ENCODE measurements around the gene TUBGCP6. TPM values are rescaled to one million over a fixed set of nuclear protein-coding genes. Genes with fewer than 3 reads are reported as not detected.

The TUBGCP6 gene
- polyA plus RNA-seq, 3 donors: 3.7 to 72.8 (median 4.3) TPM

DNA sequence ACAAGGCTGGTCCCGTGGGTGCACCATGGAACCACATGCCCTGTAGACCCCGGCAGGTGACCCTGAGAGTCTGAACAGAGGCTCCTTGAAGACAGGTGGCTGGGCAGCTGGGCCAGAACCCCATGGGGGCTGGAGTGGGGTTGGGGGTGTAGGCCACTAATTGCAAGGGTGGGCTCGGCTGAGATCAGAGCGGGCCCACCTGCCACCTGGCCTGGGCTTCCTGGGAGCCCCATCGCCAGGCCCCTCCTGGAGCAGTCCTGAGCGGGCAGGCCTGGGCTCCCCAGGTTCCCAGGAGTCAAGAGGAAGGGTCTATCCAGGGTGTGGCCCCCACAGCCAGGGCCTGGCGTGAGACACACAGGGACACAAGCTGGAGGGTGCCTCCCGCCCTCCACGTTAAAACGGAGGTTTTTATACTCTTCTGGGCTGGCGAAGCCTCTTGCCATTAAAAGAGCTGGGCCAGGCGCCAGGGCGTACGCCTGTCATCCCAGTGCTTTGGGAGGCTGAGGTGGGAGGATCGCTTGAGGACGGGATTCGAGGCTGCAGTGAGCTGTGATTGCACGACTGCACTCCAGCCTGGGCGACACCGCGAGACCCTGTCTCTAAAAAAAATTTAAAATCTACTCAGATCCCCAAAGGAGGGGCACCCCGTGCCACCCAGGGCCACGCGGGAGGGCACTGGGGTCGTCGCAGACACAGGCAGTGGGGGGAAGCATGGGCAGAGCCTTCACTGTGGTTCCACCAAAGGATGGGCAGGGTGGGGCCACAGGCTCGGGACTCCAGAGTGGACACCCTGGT is 63.9 kb downstream of the TUBGCP6 start:
- Mint-ChIP-seq H3K27ac (peak overlapping the region in 2 of 7 donors; percentile 2 to 41), H3K27me3 (ENCODE audit: low read depth in 3 of 3) (peaks cover 11 to 22% (median 21%) of the 10 kb centered on the region in 3 donors), H3K36me3 (peaks cover 3 to 10% of the 10 kb centered on the region in 2 donors), H3K4me3 (no peak overlapping the region), H3K4me1 (peaks cover 18% of the 10 kb centered on the region), H3K9me3 (peaks cover 0 to 9% (median 7%) of the 10 kb centered on the region in 7 donors)
- no peak for DNase-seq
- TF ChIP-seq, protein P1, sequence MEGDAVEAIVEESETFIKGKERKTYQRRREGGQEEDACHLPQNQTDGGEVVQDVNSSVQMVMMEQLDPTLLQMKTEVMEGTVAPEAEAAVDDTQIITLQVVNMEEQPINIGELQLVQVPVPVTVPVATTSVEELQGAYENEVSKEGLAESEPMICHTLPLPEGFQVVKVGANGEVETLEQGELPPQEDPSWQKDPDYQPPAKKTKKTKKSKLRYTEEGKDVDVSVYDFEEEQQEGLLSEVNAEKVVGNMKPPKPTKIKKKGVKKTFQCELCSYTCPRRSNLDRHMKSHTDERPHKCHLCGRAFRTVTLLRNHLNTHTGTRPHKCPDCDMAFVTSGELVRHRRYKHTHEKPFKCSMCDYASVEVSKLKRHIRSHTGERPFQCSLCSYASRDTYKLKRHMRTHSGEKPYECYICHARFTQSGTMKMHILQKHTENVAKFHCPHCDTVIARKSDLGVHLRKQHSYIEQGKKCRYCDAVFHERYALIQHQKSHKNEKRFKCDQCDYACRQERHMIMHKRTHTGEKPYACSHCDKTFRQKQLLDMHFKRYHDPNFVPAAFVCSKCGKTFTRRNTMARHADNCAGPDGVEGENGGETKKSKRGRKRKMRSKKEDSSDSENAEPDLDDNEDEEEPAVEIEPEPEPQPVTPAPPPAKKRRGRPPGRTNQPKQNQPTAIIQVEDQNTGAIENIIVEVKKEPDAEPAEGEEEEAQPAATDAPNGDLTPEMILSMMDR (IDR thresholded peaks at IDR 0.05): no peak
- Histone ChIP-seq H3K9ac (ENCODE audit: insufficient read depth, low read length, poor library complexity, severe bottlenecking) (no peak overlapping the region), H3K27ac (ENCODE audit: low read depth in 1 of 2, low read length in 2 of 2) (no peak overlapping the region), H3K9me3 (replicated peaks in 1 of 2; ENCODE audit: control insufficient read depth in 1 of 2, insufficient read depth in 1 of 2, low read length in 2 of 2) (no peaks in the 10 kb centered on the region), H3K4me2 (replicated peaks; ENCODE audit: extremely low read depth, low read length, poor library complexity, severe bottlenecking) (no peak overlapping the region), H3K4me1 (ENCODE audit: control insufficient read depth in 1 of 2, insufficient read depth in 2 of 2, low read length in 2 of 2) (peaks cover 18 to 30% of the 10 kb centered on the region in 2 donors), H3K79me2 (ENCODE audit: insufficient read depth, low read length) (peaks cover 3% of the 10 kb centered on the region), H3K4me3 (replicated peaks in 1 of 3; ENCODE audit: low read depth in 2 of 3, low read length in 3 of 3) (no peak overlapping the region), H2AFZ (ENCODE audit: insufficient read depth, low read depth, low read length, poor library complexity, severe bottlenecking) (no peak overlapping the region), H3K27me3 (ENCODE audit: control insufficient read depth in 2 of 2, insufficient read depth in 2 of 2, low read length in 2 of 2) (peaks cover 0 to 5% of the 10 kb centered on the region in 2 donors), H3K36me3 (replicated peaks in 1 of 2; ENCODE audit: control insufficient read depth in 1 of 2, insufficient read depth in 2 of 2, low read length in 2 of 2) (no peaks in the 10 kb centered on the region), H4K20me1 (ENCODE audit: insufficient read depth, low read length) (no peaks in the 10 kb centered on the region)
- WGBS (ENCODE audit: insufficient coverage): 95% methylated on average over 17 of the region's 27 CpGs
- intact Hi-C loops (cut with micrococcal nuclease): no loop called here

GRCh38 chr22:50179937-50180726 is 64.7 kb downstream of the TUBGCP6 start:
- Mint-ChIP-seq H3K36me3 (peaks cover 3 to 10% of the 10 kb centered on the region in 2 donors), H3K4me3 (peak overlapping the region in 1 of 2 donors; percentile 29), H3K9me3 (peaks cover 0 to 9% (median 7%) of the 10 kb centered on the region in 7 donors), H3K4me1 (peaks cover 16% of the 10 kb centered on the region), H3K27me3 (ENCODE audit: low read depth in 3 of 3) (peaks cover 12 to 28% (median 23%) of the 10 kb centered on the region in 3 donors), H3K27ac (peak overlapping the region in 1 of 7 donors; percentile 2)
- H3K27ac ChIP-seq (ENCODE audit: low read depth in 1 of 2, low read length in 2 of 2): no peak overlapping the region
- H3K4me2 ChIP-seq (replicated peaks; ENCODE audit: extremely low read depth, low read length, poor library complexity, severe bottlenecking): no peak overlapping the region
- DNase-seq: no peak
- peaks cover under 1% of the 10 kb centered on the region for H3K79me2 ChIP-seq (ENCODE audit: insufficient read depth, low read length)
- H4K20me1 ChIP-seq (ENCODE audit: insufficient read depth, low read length): no peaks in the 10 kb centered on the region
- H3K4me1 ChIP-seq (ENCODE audit: control insufficient read depth in 1 of 2, insufficient read depth in 2 of 2, low read length in 2 of 2): peaks cover 15 to 26% of the 10 kb centered on the region in 2 donors
- no peaks in the 10 kb centered on the region for H3K36me3 ChIP-seq (replicated peaks in 1 of 2; ENCODE audit: control insufficient read depth in 1 of 2, insufficient read depth in 2 of 2, low read length in 2 of 2)
- no peaks in the 10 kb centered on the region for H3K9me3 ChIP-seq (replicated peaks in 1 of 2; ENCODE audit: control insufficient read depth in 1 of 2, insufficient read depth in 1 of 2, low read length in 2 of 2)
- H3K27me3 ChIP-seq (ENCODE audit: control insufficient read depth in 2 of 2, insufficient read depth in 2 of 2, low read length in 2 of 2): peaks cover 0 to 5% of the 10 kb centered on the region in 2 donors
- TF ChIP-seq, protein P1 (IDR thresholded peaks at IDR 0.05): no peak
- H3K9ac ChIP-seq (ENCODE audit: insufficient read depth, low read length, poor library complexity, severe bottlenecking): no peak overlapping the region
- 52% methylated on average over 32 of the region's 39 CpGs for WGBS (ENCODE audit: insufficient coverage)
- intact Hi-C loops (cut with micrococcal nuclease): no loop called here
- no peak overlapping the region for H2AFZ ChIP-seq (ENCODE audit: insufficient read depth, low read depth, low read length, poor library complexity, severe bottlenecking)
- no peak overlapping the region for H3K4me3 ChIP-seq (replicated peaks in 1 of 3; ENCODE audit: low read depth in 2 of 3, low read length in 3 of 3)

Measured in CD14-positive monocyte (primary cell).